Measurements from ENCODE around the gene MECP2. TPM values are rescaled to one million over a fixed set of nuclear protein-coding genes. Genes with fewer than 3 reads are reported as not detected.

MECP2 gene
- total RNA-seq, 1 donor from 2014 or later = 10.4 TPM

GRCh38 chrX:154093965-154094364, 3.6 kb downstream of the MECP2 start:
- H3K9ac ChIP-seq (ENCODE audit: low read depth in 1 of 3, low read length in 3 of 3) = peak overlapping the region in 1 of 3 donors; percentile 40
- H3K4me1 ChIP-seq (ENCODE audit: control insufficient read depth in 3 of 3, insufficient read depth in 3 of 3, low read length in 3 of 3) = peaks cover 34 to 47% (median 35%) of the 10 kb centered on the region in 3 donors
- no peak overlapping the region for H3K27ac ChIP-seq (ENCODE audit: low read depth, low read length)
- H3K27me3 ChIP-seq (ENCODE audit: control insufficient read depth in 3 of 3, insufficient read depth in 3 of 3, low read length in 3 of 3) = no peaks in the 10 kb centered on the region
- no peaks in the 10 kb centered on the region for H3K9me3 ChIP-seq (ENCODE audit: control insufficient read depth in 3 of 3, low read length in 3 of 3)
- peaks cover 0 to 3% (median 3%) of the 10 kb centered on the region in 3 donors for H3K36me3 ChIP-seq (ENCODE audit: control insufficient read depth in 3 of 3, insufficient read depth in 3 of 3, low read length in 3 of 3)
- H3K4me3 ChIP-seq (ENCODE audit: low read length in 3 of 3) = peak overlapping the region in 2 of 3 donors; percentile 45 to 49

GRCh38 chrX:154092371-154092770, 5.1 kb downstream of the MECP2 start:
- H3K9ac ChIP-seq (ENCODE audit: low read depth in 1 of 3, low read length in 3 of 3) = peak overlapping the region in 1 of 3 donors; percentile 2
- no peaks in the 10 kb centered on the region for H3K27me3 ChIP-seq (ENCODE audit: control insufficient read depth in 3 of 3, insufficient read depth in 3 of 3, low read length in 3 of 3)
- H3K36me3 ChIP-seq (ENCODE audit: control insufficient read depth in 3 of 3, insufficient read depth in 3 of 3, low read length in 3 of 3) = peaks cover 0 to 3% (median 3%) of the 10 kb centered on the region in 3 donors
- peaks cover 32 to 40% (median 35%) of the 10 kb centered on the region in 3 donors for H3K4me1 ChIP-seq (ENCODE audit: control insufficient read depth in 3 of 3, insufficient read depth in 3 of 3, low read length in 3 of 3)
- H3K9me3 ChIP-seq (ENCODE audit: control insufficient read depth in 3 of 3, low read length in 3 of 3) = no peaks in the 10 kb centered on the region
- H3K4me3 ChIP-seq (ENCODE audit: low read length in 3 of 3) = no peak overlapping the region
- no peak overlapping the region for H3K27ac ChIP-seq (ENCODE audit: low read depth, low read length)

DNA sequence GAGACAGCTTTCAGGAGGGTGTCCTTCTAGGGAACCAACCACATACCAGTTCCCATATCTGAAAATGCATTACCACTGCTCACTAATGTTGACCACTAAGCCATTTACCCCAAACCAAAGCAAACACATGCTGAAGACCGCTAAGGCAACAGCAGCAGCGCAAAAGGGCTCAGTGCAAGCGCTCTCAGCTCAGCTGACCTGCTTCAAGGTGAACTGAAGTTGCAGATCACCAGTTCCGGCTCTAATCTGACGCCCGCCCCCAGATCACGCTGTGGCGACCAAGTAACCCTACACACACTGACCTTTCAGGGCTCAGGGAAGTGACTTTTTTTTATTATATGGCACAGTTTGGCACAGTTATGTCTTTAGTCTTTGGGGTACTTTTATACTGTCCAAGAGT, 5.8 kb downstream of the MECP2 start:
- Histone ChIP-seq H3K27ac (ENCODE audit: low read depth, low read length) (no peak overlapping the region), H3K9me3 (ENCODE audit: control insufficient read depth in 3 of 3, low read length in 3 of 3) (no peaks in the 10 kb centered on the region), H3K9ac (ENCODE audit: low read depth in 1 of 3, low read length in 3 of 3) (no peak overlapping the region), H3K4me3 (ENCODE audit: low read length in 3 of 3) (no peak overlapping the region), H3K27me3 (ENCODE audit: control insufficient read depth in 3 of 3, insufficient read depth in 3 of 3, low read length in 3 of 3) (no peaks in the 10 kb centered on the region), H3K4me1 (ENCODE audit: control insufficient read depth in 3 of 3, insufficient read depth in 3 of 3, low read length in 3 of 3) (peaks cover 32 to 40% (median 35%) of the 10 kb centered on the region in 3 donors), H3K36me3 (ENCODE audit: control insufficient read depth in 3 of 3, insufficient read depth in 3 of 3, low read length in 3 of 3) (peaks cover 0 to 3% (median 3%) of the 10 kb centered on the region in 3 donors)

GRCh38 chrX:154090731-154091130, 6.8 kb downstream of the MECP2 start:
- H3K36me3 ChIP-seq (ENCODE audit: control insufficient read depth in 3 of 3, insufficient read depth in 3 of 3, low read length in 3 of 3) = peaks cover 0 to 3% (median 3%) of the 10 kb centered on the region in 3 donors
- no peak overlapping the region for H3K9ac ChIP-seq (ENCODE audit: low read depth in 1 of 3, low read length in 3 of 3)
- no peaks in the 10 kb centered on the region for H3K27me3 ChIP-seq (ENCODE audit: control insufficient read depth in 3 of 3, insufficient read depth in 3 of 3, low read length in 3 of 3)
- no peak overlapping the region for H3K27ac ChIP-seq (ENCODE audit: low read depth, low read length)
- H3K4me3 ChIP-seq (ENCODE audit: low read length in 3 of 3) = no peak overlapping the region
- H3K4me1 ChIP-seq (ENCODE audit: control insufficient read depth in 3 of 3, insufficient read depth in 3 of 3, low read length in 3 of 3) = peaks cover 25 to 35% (median 28%) of the 10 kb centered on the region in 3 donors
- H3K9me3 ChIP-seq (ENCODE audit: control insufficient read depth in 3 of 3, low read length in 3 of 3) = no peaks in the 10 kb centered on the region

DNA sequence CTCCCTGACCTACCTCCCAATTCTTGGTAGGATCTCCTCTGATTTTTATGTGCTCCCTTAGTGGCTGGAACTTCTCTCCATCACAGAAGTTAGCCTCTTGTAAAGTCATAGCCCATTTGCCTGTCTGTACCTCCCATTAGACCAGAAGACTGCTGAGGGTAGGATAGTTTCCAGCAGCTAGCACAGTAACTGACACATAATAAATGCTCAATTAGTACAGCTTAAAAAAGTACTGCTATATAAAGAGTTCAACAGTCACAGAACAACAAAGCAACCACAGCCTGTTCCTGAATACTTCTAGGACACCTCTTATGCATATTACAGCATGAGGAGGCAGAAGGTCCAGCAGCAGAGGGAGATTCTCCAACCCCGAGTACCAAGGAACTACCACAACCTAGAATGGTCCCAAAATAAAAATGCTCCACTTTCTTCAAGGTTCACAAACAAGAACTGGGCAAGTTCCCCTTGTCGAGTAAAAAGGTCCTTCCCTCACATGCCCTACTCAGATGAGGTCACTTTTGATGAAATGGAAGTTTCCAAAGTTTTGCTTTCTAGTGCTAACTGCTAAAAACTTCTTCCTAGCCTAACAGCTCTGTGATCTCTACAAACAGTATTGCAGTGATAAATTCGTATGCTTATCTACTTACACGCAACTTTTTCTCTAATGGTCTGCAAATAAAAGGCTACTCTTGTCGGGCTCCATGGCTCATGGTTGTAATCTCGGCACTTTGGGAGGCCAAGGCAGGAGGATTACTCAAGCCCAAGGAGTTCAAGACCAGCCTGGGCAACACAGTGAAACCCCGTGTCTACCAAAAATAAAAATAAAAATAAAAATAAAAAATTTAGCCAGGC, 12.8 kb downstream of the MECP2 start:
- Histone ChIP-seq H3K9ac (ENCODE audit: low read depth in 1 of 3, low read length in 3 of 3) (no peak overlapping the region), H3K36me3 (ENCODE audit: control insufficient read depth in 3 of 3, insufficient read depth in 3 of 3, low read length in 3 of 3) (no peaks in the 10 kb centered on the region), H3K4me3 (ENCODE audit: low read length in 3 of 3) (no peak overlapping the region), H3K27ac (ENCODE audit: low read depth, low read length) (no peak overlapping the region), H3K27me3 (ENCODE audit: control insufficient read depth in 3 of 3, insufficient read depth in 3 of 3, low read length in 3 of 3) (no peaks in the 10 kb centered on the region), H3K9me3 (ENCODE audit: control insufficient read depth in 3 of 3, low read length in 3 of 3) (no peaks in the 10 kb centered on the region), H3K4me1 (ENCODE audit: control insufficient read depth in 3 of 3, insufficient read depth in 3 of 3, low read length in 3 of 3) (peaks cover 7 to 11% (median 9%) of the 10 kb centered on the region in 3 donors)

GRCh38 chrX:154083126-154083517, 14.4 kb downstream of the MECP2 start:
- H3K27me3 ChIP-seq (ENCODE audit: control insufficient read depth in 3 of 3, insufficient read depth in 3 of 3, low read length in 3 of 3) = no peaks in the 10 kb centered on the region
- H3K36me3 ChIP-seq (ENCODE audit: control insufficient read depth in 3 of 3, insufficient read depth in 3 of 3, low read length in 3 of 3) = no peaks in the 10 kb centered on the region
- no peak overlapping the region for H3K4me3 ChIP-seq (ENCODE audit: low read length in 3 of 3)
- no peaks in the 10 kb centered on the region for H3K9me3 ChIP-seq (ENCODE audit: control insufficient read depth in 3 of 3, low read length in 3 of 3)
- H3K9ac ChIP-seq (ENCODE audit: low read depth in 1 of 3, low read length in 3 of 3) = no peak overlapping the region
- H3K4me1 ChIP-seq (ENCODE audit: control insufficient read depth in 3 of 3, insufficient read depth in 3 of 3, low read length in 3 of 3) = peaks cover 7 to 11% (median 9%) of the 10 kb centered on the region in 3 donors
- H3K27ac ChIP-seq (ENCODE audit: low read depth, low read length) = peak overlapping the region; percentile 41

DNA sequence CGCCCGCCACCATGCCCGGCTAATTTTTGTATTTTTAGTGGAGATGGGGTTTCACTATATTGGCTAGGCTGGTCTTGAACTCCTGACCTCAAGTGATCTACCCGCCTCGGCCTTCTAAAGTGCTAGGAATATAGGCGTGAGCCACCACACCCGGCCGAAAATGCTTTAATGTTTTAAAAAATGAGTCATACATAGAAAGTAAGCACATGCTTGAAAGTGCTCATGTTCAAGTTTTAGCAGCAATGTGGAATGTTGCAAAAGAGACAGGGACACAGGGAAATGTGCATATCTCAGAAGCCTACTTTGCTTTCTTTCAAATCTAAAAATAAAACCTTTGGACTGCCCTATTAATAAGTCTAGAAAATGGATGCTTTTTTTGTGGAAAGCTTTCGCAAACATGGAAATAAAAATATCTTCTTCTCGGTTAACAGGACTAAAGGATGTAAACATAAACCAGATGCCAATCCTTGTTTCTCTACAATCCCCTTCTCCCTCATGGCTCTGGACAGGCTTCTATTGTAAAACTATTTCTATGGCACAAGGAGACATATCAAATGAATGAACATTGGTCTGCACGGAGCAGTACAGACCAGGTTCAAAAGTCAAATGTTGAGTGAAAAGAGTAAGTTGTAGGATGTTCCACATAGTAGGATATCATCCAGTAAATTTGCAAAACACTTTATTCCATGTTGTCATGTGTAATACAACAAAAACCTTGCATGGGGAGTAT, 15.0 kb downstream of the MECP2 start:
- Histone ChIP-seq H3K4me3 (ENCODE audit: low read length in 3 of 3) (no peak overlapping the region), H3K27me3 (ENCODE audit: control insufficient read depth in 3 of 3, insufficient read depth in 3 of 3, low read length in 3 of 3) (no peaks in the 10 kb centered on the region), H3K4me1 (ENCODE audit: control insufficient read depth in 3 of 3, insufficient read depth in 3 of 3, low read length in 3 of 3) (peaks cover 6 to 11% (median 9%) of the 10 kb centered on the region in 3 donors), H3K27ac (ENCODE audit: low read depth, low read length) (peak overlapping the region; percentile 41), H3K9me3 (ENCODE audit: control insufficient read depth in 3 of 3, low read length in 3 of 3) (no peaks in the 10 kb centered on the region), H3K36me3 (ENCODE audit: control insufficient read depth in 3 of 3, insufficient read depth in 3 of 3, low read length in 3 of 3) (no peaks in the 10 kb centered on the region), H3K9ac (ENCODE audit: low read depth in 1 of 3, low read length in 3 of 3) (no peak overlapping the region)

DNA sequence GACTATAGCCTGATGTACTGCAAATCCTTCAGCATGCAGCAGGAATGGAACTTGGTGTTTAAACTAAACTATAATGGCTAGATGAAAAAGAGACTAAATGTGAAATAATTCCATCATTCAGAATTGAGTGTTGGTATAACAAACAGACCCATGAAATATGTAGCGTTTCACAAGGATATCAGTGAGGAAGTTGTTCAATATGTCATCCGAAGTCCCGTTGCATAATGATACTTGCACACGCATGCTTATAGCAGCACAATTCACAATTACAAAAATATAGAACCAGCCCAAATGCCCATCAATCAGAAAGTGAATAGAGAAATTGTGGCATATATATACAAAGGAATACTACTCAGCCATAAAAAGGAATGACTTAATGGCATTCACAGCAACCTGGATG, 20.4 kb downstream of the MECP2 start:
- no peak overlapping the region for H3K4me3 ChIP-seq (ENCODE audit: low read length in 3 of 3)
- H3K4me1 ChIP-seq (ENCODE audit: control insufficient read depth in 3 of 3, insufficient read depth in 3 of 3, low read length in 3 of 3) = peaks cover 6 to 15% (median 8%) of the 10 kb centered on the region in 3 donors
- H3K9me3 ChIP-seq (ENCODE audit: control insufficient read depth in 3 of 3, low read length in 3 of 3) = no peaks in the 10 kb centered on the region
- H3K27ac ChIP-seq (ENCODE audit: low read depth, low read length) = no peak overlapping the region
- H3K9ac ChIP-seq (ENCODE audit: low read depth in 1 of 3, low read length in 3 of 3) = no peak overlapping the region
- H3K27me3 ChIP-seq (ENCODE audit: control insufficient read depth in 3 of 3, insufficient read depth in 3 of 3, low read length in 3 of 3) = no peaks in the 10 kb centered on the region
- no peaks in the 10 kb centered on the region for H3K36me3 ChIP-seq (ENCODE audit: control insufficient read depth in 3 of 3, insufficient read depth in 3 of 3, low read length in 3 of 3)

- H3K27ac ChIP-seq (ENCODE audit: low read depth, low read length) = no peak overlapping the region
- peaks cover 6 to 15% (median 8%) of the 10 kb centered on the region in 3 donors for H3K4me1 ChIP-seq (ENCODE audit: control insufficient read depth in 3 of 3, insufficient read depth in 3 of 3, low read length in 3 of 3)
These were observed 23.3 kb downstream of the MECP2 start for GRCh38 chrX:154074199-154074598.

DNA sequence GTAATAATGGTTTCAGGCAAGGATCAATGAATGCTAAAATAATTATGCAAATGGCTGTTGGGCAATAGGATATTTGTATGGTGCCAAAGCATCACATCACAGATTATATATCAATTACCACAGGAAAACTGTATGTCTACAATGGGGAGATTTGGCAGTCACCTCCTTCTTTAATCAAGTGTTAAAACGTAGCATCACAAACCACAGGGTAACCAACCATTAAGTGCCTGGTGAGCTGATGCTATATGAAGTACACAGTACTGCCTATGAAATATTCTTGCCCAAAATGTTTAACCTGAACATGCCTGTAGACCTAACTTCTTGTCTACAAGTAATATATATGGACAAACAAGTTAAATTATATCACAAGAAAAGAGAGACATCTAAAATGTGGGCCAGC, 25.3 kb downstream of the MECP2 start:
- Histone ChIP-seq H3K27me3 (ENCODE audit: control insufficient read depth in 3 of 3, insufficient read depth in 3 of 3, low read length in 3 of 3) (no peaks in the 10 kb centered on the region), H3K36me3 (ENCODE audit: control insufficient read depth in 3 of 3, insufficient read depth in 3 of 3, low read length in 3 of 3) (no peaks in the 10 kb centered on the region), H3K9me3 (ENCODE audit: control insufficient read depth in 3 of 3, low read length in 3 of 3) (no peaks in the 10 kb centered on the region), H3K27ac (ENCODE audit: low read depth, low read length) (no peak overlapping the region), H3K4me1 (ENCODE audit: control insufficient read depth in 3 of 3, insufficient read depth in 3 of 3, low read length in 3 of 3) (peaks cover 6 to 15% (median 8%) of the 10 kb centered on the region in 3 donors), H3K4me3 (ENCODE audit: low read length in 3 of 3) (no peak overlapping the region), H3K9ac (ENCODE audit: low read depth in 1 of 3, low read length in 3 of 3) (no peak overlapping the region)

More at GRCh38 chrX:154074199-154074598, 23.3 kb downstream of the MECP2 start:
- H3K9me3 ChIP-seq (ENCODE audit: control insufficient read depth in 3 of 3, low read length in 3 of 3) = no peaks in the 10 kb centered on the region
- no peak overlapping the region for H3K9ac ChIP-seq (ENCODE audit: low read depth in 1 of 3, low read length in 3 of 3)
- no peak overlapping the region for H3K4me3 ChIP-seq (ENCODE audit: low read length in 3 of 3)
- H3K27me3 ChIP-seq (ENCODE audit: control insufficient read depth in 3 of 3, insufficient read depth in 3 of 3, low read length in 3 of 3) = no peaks in the 10 kb centered on the region
- no peaks in the 10 kb centered on the region for H3K36me3 ChIP-seq (ENCODE audit: control insufficient read depth in 3 of 3, insufficient read depth in 3 of 3, low read length in 3 of 3)

All from skeletal muscle tissue (tissue), 4 donors.